HG02759 (cell line): ENCODE measurements around the gene USH1C.

Experiments
- ATAC-seq: cut with Tn5 transposase; IDR thresholded peaks from one replicate; pipeline ENCODE4 v1.9.1; 2021; ENCODE audit warnings: mild to moderate bottlenecking, moderate library complexity; ENCODE audit not compliant: unreplicated experiment

Gene USH1C

DNA sequence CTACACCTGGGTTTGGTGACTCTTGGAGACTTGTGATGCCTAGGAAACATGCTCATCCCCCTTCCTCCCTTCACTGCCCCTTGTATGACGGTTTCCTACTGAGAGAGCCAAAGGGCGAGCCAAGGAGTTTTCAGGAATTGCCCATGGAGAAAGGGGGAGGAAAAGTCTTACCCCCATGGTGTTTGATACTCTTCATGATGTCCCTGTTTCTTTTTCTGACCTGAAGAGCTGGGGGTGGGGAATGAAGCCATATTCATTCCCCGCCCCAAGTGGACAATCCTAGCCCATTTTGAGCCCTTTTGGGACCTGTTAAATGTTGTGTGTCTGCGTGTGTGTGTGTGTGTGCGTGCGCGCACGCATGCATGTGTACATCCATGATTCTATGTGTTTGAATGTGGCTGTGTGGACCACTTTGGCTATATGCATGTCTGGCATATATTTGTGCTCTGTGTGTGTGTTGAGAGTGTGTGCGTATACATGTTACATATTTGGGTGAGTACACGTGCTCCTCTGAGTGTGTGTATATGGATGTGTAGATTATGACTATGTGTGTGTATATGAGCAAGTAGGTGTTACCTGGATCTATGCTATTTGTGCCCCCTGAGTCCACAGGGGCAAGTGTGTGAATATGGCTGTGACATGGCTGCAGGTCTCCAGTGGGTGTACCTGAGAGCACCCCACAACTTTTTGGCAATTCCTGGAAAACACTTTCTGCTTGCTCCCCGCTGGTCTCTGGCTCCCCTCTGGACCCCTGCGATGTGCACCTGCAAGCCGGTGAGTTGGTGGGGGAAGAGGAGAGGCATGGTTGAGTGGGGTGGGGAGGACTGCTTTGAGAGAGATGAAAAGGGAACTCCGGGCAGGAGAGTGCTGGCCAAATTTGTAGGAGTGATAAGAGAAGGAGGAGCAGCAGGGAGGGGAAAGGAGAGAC, 27.5 kb upstream of the USH1C start:
- no peak for ATAC-seq

DNA sequence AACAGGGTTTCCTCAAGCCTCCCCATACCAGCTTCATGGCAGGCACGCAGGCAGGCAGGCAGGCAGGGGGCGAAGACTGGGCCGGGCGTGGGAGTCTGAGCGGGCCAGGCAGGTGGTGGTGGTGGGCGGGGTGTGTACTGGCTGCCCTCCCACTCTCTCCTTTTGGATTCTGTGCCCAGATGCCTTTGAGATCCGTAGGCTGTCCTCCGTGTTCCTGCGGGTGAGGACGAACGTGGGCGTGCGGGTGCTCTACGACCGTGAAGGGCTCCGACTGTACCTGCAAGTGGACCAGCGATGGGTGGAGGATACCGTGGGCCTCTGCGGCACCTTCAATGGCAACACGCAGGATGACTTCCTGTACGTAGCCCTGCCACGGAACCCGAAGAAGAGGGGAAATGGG, 25.8 kb upstream of the USH1C start:
- ATAC-seq, result no peak

DNA sequence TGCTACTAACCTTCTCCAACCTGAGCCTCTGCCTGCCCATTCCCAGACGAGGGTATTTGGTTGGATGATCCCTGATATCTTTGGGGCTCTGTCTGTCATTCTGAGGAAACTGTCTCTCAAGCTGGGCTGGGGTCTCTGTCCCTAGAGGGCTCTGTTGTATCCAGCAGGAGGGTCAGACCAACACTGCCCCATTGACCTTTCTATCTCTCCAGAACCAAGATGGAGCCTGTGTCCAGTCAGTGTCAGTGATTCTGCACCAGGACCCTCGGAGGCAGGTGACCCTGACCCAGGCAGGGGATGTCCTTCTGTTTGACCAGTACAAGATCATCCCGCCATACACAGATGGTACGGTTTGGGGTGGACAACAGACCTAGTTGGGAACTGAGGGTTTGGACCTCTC, 24.7 kb upstream of the USH1C start:
- ATAC-seq, result no peak

DNA sequence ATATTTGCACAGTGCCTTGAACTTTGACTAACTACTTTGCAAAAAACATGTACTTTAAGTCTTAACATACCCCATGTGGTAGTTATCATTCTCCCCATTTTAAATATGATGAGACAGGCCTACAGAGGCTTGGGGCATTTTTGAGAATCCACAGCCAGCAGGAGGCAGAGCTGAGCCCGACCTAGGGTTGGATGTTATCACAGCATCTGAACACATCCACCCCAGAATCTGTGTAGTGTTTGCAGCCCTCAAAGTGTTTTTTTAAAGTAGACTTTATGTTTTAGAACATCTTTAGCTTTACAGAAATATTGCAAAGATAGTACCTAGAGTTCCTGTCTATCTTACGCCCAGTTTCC, 20.4 kb upstream of the USH1C start:
- ATAC-seq, result no peak

DNA sequence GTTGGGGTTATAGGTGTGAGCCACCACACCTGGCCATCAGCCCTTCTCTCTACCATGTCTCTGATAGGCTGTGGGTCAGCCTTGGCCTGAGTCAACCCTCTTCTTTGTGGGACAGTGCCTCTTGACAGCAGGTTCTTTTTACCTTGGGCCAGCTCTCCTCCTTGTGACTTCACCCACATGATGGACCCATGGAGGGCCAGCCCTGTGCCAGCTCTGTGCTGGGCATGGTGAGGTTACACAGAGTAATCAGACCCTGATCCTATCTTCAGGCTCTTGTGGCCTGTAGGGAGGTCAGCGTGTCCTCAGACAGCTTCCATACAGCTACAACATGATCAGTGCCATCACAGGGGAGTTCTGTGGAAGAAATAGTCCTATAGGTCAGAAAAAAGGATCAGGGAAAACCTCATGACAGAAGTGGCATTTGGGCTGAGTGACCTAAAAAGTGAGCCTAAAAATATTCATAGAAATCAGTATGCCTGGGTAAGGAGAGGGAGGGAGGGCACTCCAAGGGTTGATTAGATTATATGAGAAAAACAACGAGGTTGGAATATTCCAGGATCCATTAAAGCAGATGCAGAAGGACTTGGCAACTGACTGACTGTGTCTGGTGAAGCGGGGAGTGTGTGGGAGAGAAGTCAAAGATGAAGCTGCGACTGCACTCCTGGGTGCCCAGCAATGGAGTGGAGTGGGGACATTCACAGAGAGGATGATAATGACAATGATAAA, 19.9 kb upstream of the USH1C start:
- no peak for ATAC-seq

DNA sequence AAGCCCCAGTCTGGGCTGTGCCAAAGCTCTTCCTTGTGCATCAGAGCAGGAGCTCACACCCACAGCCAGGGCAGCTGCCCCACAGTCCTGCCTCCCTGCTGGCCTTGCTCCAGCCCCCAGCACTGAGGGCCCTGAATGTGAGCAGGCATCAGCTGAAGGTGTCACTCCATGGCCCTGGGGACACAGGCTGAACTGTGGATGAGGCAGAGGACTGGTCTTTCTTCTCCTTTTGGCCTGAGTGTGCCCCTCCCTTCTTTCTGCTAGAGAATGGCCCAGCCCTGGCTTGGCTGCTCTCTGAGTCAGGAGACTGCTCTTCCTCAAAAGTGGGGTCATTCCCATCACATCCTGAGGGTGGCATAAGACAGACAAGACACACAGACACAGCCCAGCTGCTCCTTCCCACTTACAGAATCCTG, 19.0 kb upstream of the USH1C start:
- no peak for ATAC-seq

DNA sequence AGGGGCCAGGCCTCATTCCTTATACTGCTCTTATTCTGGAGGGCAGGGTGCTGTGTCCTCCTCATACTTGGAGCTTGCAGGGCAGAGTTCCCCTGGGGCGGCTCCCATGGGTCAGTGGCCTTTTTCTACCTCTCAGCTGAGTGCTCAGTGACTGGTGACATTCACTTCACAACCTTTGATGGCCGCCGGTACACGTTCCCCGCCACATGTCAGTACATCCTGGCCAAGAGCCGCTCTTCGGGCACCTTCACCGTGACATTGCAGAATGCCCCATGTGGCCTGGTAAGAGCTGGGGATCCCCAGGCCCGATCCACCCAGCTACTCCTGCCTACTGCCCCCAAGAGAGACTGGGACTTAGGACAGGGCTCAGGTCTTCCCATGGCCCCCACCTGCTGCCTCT, 17.3 kb upstream of the USH1C start:
- ATAC-seq, result no peak

DNA sequence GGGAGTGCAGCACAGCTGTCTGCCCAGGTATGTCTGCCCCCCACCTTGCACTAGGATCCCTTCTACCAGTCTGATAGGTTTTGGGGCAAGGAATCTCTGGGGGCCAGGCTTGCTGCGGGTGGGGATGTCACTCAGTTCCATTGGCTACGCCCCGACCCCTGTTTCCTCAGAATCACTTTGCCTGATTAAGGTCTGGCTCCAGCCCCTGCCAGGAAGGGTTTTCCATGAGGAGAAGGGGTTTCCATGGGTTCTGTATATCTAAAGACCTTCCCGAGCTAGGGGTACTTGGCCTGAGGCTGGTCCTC, 16.8 kb upstream of the USH1C start:
- ATAC-seq, result no peak

DNA sequence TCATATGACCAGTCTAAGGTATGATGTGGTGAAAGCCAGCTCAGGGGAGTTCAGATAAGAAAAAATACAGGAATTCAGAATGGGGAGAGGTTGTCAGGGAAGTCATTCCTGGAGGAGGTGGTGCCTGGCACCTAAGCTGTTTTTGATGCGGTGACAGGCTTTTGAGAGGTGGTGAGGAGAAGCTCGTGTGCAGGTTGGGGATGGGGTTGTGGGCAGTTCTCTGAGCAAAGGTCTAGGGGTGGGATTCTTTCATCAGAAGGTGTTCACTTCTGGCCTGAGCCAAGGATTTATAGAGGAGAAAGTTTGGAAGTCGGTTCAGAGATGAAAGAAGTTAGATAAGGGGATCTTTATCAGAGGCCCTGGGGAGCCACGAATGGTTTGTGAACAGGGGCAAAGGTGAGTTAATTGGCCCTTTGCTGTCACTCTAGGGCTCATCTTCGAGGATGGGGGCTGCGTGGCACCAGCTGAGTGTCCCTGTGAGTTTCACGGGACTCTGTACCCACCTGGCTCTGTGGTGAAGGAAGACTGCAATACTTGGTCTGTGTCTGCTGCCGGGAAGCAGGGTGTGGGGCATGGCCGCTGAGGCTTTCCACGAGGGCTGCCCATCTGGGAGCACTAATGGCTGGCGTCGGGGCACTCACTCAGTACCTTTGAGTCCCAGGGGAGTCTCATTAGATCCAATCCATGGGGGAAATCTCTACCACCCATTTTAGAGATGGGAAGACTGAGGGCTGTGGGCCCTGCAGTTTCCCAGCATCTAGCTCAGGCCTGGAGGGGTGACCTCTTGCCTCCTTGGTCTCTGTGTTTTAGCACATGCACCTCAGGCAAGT, 16.3 kb upstream of the USH1C start:
- ATAC-seq, result no peak

DNA sequence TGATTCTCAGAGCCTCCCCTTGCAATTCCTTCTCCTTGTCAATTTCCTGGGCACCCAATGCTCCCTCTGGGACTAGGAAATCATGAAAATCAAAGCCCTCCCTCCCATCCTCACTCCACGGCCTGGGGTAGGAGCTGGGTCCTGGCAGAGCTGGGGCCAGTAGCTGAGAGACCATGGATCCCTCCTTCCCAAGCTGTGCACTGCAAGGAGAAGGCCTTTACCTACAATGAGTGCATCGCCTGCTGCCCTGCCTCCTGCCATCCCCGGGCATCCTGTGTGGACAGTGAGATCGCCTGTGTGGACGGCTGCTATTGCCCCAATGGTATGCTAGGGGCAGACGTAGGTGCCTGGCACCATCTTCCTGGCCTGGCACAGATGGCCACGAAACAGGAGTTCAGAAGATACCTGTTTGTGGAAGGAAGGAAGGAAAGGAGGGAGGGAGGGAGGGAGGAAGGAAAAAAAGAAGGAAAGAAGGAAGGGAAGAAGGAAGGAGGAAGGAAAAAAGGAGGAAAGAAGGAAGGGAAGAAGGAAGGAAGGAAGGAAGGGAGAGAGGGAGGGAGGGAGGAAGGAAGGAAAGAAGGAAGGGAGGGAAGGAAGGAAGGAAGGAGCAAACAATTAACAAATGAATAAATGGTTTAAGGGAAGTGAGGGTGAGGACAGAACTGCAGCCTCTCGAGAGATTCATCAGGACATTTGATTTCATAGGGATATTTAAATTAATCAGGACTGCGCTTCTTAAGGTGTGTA, 15.3 kb upstream of the USH1C start:
- ATAC-seq, result no peak

DNA sequence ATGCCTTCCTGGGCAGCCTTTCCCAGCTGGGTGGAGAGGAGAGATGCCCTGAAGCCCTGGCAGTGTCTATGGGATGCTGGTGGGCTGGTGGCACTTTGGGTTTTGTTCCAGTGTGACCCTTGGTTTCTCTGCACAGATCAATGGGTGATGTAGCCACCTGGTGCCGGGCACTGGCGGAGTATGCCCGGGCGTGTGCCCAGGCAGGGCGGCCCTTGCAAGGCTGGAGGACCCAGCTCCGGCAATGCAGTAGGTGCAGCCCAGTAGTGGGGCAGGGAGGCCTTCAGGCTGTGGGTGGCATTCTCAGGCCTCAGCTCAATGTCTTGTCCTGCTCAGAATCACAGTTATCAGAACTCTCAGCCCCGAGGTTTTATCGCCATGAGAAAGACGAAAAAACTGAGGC, 14.7 kb upstream of the USH1C start:
- ATAC-seq, result no peak

DNA sequence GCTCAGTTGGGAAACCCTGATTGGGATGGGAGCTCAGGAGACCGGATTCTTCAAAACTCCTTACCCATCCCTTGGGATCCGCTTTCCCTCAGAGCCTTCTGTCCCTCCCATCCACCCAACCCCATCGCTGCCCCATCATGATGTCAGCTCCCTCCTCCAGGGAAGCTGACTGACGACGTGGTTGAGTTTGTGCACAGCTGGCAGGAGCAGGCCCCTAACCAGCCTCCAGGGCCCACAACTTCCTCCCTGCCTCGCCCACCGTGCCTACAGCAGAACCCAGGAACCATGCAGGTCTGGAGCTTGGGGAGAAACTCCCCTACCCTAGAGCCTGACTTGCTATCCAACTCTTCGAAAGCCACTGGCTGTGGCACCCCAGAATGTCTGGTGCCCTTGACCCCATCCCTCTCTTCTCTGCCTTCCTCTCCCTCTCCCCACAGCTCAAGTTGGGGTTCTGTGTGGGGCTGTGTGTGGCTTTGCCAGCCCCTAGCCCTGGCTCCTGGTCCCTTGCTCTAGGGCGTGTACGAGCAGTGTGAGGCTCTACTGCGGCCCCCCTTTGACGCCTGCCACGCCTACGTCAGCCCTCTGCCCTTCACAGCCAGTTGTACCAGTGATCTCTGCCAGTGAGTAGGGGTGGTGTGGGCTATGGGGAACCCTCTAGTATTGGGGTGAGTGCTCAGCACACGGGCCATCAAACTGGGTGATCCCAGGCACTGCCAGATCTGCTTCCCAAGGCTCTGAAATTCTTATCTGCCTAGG, 14.0 kb upstream of the USH1C start:
- no peak for ATAC-seq

DNA sequence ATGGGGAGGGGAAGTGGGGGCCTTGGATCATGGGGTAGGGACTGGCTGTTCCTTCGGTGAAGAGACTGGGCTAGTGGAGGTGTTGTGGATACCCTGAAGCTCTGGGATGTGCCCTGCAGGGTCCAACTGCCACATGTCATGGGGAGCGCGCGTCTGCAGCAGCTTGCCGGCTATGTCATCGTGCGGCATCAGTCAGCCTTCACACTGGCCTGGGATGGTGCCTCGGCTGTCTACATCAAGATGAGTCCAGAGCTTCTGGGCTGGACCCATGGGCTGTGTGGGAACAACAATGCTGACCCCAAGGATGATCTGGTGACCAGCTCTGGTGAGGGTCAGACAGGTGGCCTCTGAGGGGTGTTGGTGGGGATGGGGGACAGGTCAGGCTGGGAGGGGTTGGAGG, 12.8 kb upstream of the USH1C start:
- ATAC-seq, result no peak

DNA sequence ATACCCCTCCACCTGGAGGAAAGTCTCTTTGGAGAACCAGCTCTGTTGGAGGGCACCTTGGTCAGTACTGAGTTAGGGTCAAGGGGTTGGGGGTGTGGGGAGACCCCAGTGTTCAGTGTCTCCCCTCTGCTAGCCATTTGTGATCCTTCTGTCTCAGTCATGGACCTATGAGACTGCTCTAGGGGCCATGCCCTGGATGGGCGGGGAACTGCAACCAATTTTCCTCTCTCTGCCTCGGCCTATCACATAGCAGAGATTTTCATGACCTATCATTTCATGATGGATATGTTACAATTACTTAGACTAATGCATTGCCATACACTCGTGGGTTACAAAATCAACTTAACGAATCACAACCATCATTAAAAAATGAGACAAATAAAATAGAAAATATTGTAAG, 10.3 kb upstream of the USH1C start:
- no peak for ATAC-seq

DNA sequence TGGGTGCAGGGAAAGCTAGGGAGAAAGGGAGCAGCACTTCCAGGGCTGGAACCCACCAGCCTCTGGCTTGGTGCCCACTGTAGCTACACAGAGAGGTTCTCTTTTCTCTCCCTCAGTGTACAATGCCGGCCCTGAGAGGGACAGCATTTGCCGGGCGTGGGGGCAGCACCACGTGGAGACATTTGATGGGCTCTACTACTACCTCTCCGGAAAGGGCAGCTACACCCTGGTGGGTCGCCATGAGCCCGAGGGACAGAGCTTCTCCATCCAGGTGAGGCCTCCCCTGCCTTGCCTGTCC, 9.0 kb upstream of the USH1C start:
- ATAC-seq, result no peak

DNA sequence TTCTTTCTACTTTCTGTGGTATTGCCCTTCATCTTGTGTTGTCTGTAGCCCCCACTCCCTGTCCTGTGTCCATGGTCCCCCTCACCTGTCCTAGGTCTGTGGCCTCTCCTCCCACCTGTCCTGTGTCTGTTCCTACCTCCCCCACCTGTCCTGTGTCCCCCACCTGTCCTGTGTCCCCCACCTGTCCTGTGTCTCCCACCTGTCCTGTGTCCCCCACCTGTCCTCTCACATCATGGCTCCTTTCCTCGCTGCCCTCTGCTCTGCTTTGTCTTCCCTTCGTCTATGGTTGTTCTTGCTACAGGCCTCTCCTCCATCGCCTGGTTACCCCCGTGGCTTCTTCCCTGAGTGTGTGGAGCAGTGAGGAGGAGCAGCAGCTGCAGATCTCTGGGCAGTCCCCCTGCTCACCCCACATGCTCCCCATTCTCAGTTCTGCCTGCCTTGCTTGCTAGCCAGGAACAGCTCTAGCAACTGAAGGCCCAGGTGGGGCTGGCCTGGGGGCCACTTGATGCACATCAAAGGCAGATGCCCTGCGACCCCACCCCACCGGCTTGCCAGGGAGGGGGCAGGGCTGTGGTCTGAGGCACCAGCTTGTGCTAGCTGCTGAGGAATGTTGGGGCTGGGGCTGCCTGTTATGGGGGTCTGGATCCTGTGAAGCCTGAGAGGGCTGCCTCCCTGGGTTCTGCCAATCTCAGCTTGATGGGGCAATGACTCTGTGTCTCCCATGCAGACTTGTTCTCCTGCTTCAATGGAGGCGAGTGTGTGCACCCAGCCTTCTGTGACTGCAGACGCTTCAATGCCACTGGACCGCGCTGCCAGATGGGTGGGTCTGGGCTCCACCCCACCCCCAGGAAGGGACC, 8.4 kb upstream of the USH1C start:
- no peak for ATAC-seq

DNA sequence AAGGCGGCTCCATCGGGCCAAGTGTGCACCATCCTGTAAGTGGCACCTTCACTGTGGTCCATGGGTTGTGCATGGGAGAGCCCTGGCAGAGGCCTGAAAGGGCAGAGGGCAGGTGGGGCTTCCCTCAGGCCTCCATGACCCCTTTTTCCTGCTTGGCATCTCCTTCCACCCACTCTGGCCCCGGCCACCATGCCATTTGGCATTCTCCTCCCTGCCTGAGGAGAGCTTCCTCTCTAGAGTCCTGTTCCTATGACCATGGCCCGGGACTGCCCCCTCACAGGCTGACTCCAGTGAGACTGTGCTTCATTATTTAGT, 7.8 kb upstream of the USH1C start:
- no peak for ATAC-seq

DNA sequence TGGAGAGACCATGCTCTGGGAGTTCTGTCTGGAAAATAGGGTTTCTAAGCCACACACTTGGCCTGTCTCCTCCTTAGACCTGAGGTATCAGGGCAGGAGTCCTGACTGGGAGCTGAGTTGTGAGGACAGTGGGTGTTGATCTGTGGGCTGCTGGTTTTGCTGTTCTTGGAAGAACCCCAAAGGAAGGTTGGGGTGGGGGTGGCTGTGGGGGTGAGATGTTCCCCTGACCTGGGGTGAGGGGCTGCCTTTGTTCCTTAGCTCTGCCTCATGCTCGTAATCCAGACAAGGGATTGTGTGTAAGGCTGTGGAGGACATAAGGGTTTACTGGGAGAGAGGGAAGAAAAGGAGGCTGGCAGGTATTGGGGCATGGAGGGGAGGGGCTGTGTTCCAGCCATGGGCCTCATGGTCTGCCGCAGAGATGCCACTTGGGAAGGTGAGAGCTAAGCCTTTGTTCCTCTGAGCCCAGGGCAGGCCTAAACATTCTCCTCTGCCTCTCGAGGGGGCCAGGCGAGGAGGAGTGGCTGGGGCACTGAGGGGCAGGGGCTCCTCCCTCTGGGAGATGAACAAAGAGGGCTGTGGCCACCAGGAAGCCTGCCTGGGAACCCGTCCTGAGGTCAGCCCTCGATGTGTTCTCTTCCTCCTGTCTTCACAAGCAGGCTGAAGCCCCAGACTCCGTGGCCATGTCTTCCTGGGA, 7.3 kb upstream of the USH1C start:
- no peak for ATAC-seq
